ENCODE results near the gene SELE.

The SELE gene

GRCh38 chr1:169765580-169766331 is 31.9 kb upstream of the SELE start:
- DNase-seq = no peak
- H3K4me2 ChIP-seq (ENCODE audit: low read depth, low read length) = no peak overlapping the region
- H3K9me2 ChIP-seq (replicated peaks; ENCODE audit: insufficient read depth, low read length) = no peaks in the 10 kb centered on the region
- TF ChIP-seq CTCF (IDR thresholded peaks at IDR 0.05; ENCODE audit: low read length) = no peak
- TF ChIP-seq EZH2 (optimal IDR thresholded peaks at IDR 0.05; ENCODE audit: low read depth, low read length) = no peak
- H3K9ac ChIP-seq (ENCODE audit: low read length) = no peak overlapping the region
- no peak overlapping the region for H3K4me3 ChIP-seq (ENCODE audit: low read length)
- no peaks in the 10 kb centered on the region for H3F3A ChIP-seq (ENCODE audit: insufficient read depth, low read length)
- H3K9me3 ChIP-seq (replicated peaks; ENCODE audit: insufficient read depth, low read length) = no peaks in the 10 kb centered on the region
- H4K20me1 ChIP-seq (ENCODE audit: insufficient read depth, low read length) = no peaks in the 10 kb centered on the region; the same call in 1 of the 2 replicates
- H3K79me2 ChIP-seq (ENCODE audit: low read length) = no peaks in the 10 kb centered on the region
- no peaks in the 10 kb centered on the region for H3K36me3 ChIP-seq (replicated peaks; ENCODE audit: insufficient read depth, low read length)
- no peaks in the 10 kb centered on the region for H3K4me1 ChIP-seq (ENCODE audit: low read length)
- H2AFZ ChIP-seq (ENCODE audit: low read length) = no peak overlapping the region
- H3K27ac ChIP-seq (ENCODE audit: low read length) = no peak overlapping the region
- H3K27me3 ChIP-seq (replicated peaks; ENCODE audit: insufficient read depth, low read length) = no peaks in the 10 kb centered on the region

GRCh38 chr1:169764919-169765318 is 31.0 kb upstream of the SELE start:
- no peaks in the 10 kb centered on the region for H3K36me3 ChIP-seq (replicated peaks; ENCODE audit: insufficient read depth, low read length)
- TF ChIP-seq EZH2 (optimal IDR thresholded peaks at IDR 0.05; ENCODE audit: low read depth, low read length) (no peak), CTCF (IDR thresholded peaks at IDR 0.05; ENCODE audit: low read length) (no peak), EZH2phosphoT487 (IDR thresholded peaks at IDR 0.05; ENCODE audit: low read length) (no peak)
- H3K4me3 ChIP-seq (ENCODE audit: low read length) = no peak overlapping the region
- no peaks in the 10 kb centered on the region for H3K9me3 ChIP-seq (replicated peaks; ENCODE audit: insufficient read depth, low read length)
- no peak overlapping the region for H2AFZ ChIP-seq (ENCODE audit: low read length)
- no peak overlapping the region for H3K9ac ChIP-seq (ENCODE audit: low read length)
- H3K27me3 ChIP-seq (replicated peaks; ENCODE audit: insufficient read depth, low read length) = no peaks in the 10 kb centered on the region
- no peaks in the 10 kb centered on the region for H3K9me2 ChIP-seq (replicated peaks; ENCODE audit: insufficient read depth, low read length)
- no peaks in the 10 kb centered on the region for H3F3A ChIP-seq (ENCODE audit: insufficient read depth, low read length)
- no peaks in the 10 kb centered on the region for H3K79me2 ChIP-seq (ENCODE audit: low read length)
- no peak overlapping the region for H3K4me2 ChIP-seq (ENCODE audit: low read depth, low read length)
- no peak for DNase-seq
- no peak overlapping the region for H3K27ac ChIP-seq (ENCODE audit: low read length)
- no peaks in the 10 kb centered on the region for H3K4me1 ChIP-seq (ENCODE audit: low read length)
- H4K20me1 ChIP-seq (ENCODE audit: insufficient read depth, low read length) = no peaks in the 10 kb centered on the region; the same call in 1 of the 2 replicates

GRCh38 chr1:169762699-169763098 is 28.8 kb upstream of the SELE start:
- Histone ChIP-seq H3F3A (ENCODE audit: insufficient read depth, low read length) (no peaks in the 10 kb centered on the region), H3K27ac (ENCODE audit: low read length) (no peak overlapping the region), H3K27me3 (replicated peaks; ENCODE audit: insufficient read depth, low read length) (no peaks in the 10 kb centered on the region), H3K4me1 (ENCODE audit: low read length) (no peaks in the 10 kb centered on the region), H3K4me2 (ENCODE audit: low read depth, low read length) (no peak overlapping the region), H3K36me3 (replicated peaks; ENCODE audit: insufficient read depth, low read length) (no peaks in the 10 kb centered on the region), H3K4me3 (ENCODE audit: low read length) (no peak overlapping the region), H3K9ac (ENCODE audit: low read length) (no peak overlapping the region), H3K9me3 (replicated peaks; ENCODE audit: insufficient read depth, low read length) (no peaks in the 10 kb centered on the region), H3K9me2 (replicated peaks; ENCODE audit: insufficient read depth, low read length) (no peaks in the 10 kb centered on the region), H4K20me1 (ENCODE audit: insufficient read depth, low read length) (no peaks in the 10 kb centered on the region; the same call in 1 of the 2 replicates), H2AFZ (ENCODE audit: low read length) (no peak overlapping the region), H3K79me2 (ENCODE audit: low read length) (no peaks in the 10 kb centered on the region)
- DNase-seq = no peak
- TF ChIP-seq EZH2 (optimal IDR thresholded peaks at IDR 0.05; ENCODE audit: low read depth, low read length) (no peak), CTCF (IDR thresholded peaks at IDR 0.05; ENCODE audit: low read length) (no peak), EZH2phosphoT487 (IDR thresholded peaks at IDR 0.05; ENCODE audit: low read length) (no peak)
